Activated CD4-positive, alpha-beta T cell treated with anti-CD3 and anti-CD28 coated beads, Interleukin-2, amount 50 U/mL, for 24 hours (primary cell): ENCODE data around the gene PTPRR.

ENCODE experiments used
- DNase-seq, 2 donors: peaks; one replicate each; pipeline ENCODE4 v3.0.0-alpha.2; 2020; ENCODE audit warnings: low read depth in 1 of 2, low spot score in 1 of 2

Gene PTPRR

GRCh38 chr12:70920251-70920851 lies at the start of gene PTPRR:
PTPRR (minus strand) TSS chr12:70920738; CDS start chr12:70920390, 348 bp downstream.
- DNase-seq = no peak

GRCh38 chr12:70966996-70967790 lies 46.7 kb upstream of the PTPRR start:
- no peak for DNase-seq

GRCh38 chr12:70966046-70966445 lies 45.5 kb upstream of the PTPRR start:
- no peak for DNase-seq

- no peak for DNase-seq
Observed at GRCh38 chr12:70964867-70965510, 44.5 kb upstream of the PTPRR start.

GRCh38 chr12:70963081-70963660 lies 42.6 kb upstream of the PTPRR start:
- DNase-seq = no peak

- no peak for DNase-seq
Observed at GRCh38 chr12:70962226-70962794, 41.8 kb upstream of the PTPRR start.

GRCh38 chr12:70960484-70960883 lies 39.9 kb upstream of the PTPRR start:
- DNase-seq = no peak

GRCh38 chr12:70955415-70955814 lies 34.9 kb upstream of the PTPRR start:
- DNase-seq = no peak

- no peak for DNase-seq
Observed at GRCh38 chr12:70950451-70950850, 29.9 kb upstream of the PTPRR start.

- no peak for DNase-seq
Observed at GRCh38 chr12:70948976-70949336, 28.4 kb upstream of the PTPRR start.

- DNase-seq = no peak
Observed at GRCh38 chr12:70948236-70948975, 27.9 kb upstream of the PTPRR start.

- no peak for DNase-seq
Observed at GRCh38 chr12:70936203-70936813, 15.8 kb upstream of the PTPRR start.

GRCh38 chr12:70933133-70933532 lies 12.6 kb upstream of the PTPRR start:
- no peak for DNase-seq

- no peak for DNase-seq
Observed at GRCh38 chr12:70929029-70929428, 8.5 kb upstream of the PTPRR start.

- no peak for DNase-seq
Observed at GRCh38 chr12:70928071-70928470, 7.5 kb upstream of the PTPRR start.

- no peak for DNase-seq
Observed at GRCh38 chr12:70927356-70927755, 6.8 kb upstream of the PTPRR start.

GRCh38 chr12:70925539-70925938 lies 5.0 kb upstream of the PTPRR start:
- no peak for DNase-seq

GRCh38 chr12:70920891-70921290 lies 353 bp upstream of the PTPRR start:
- no peak for DNase-seq

- DNase-seq = no peak
Observed at GRCh38 chr12:70919597-70920035, 922 bp downstream of the PTPRR start.

- no peak for DNase-seq
Observed at GRCh38 chr12:70919176-70919575, 1.4 kb downstream of the PTPRR start.
